GM19025 (cell line): ENCODE measurements around the gene PPP1R26.
"Not testable (repeated sequence)": the region's sequence is repeated elsewhere in the genome, so short reads cannot be mapped to it uniquely, and the experiment has no call there.

ENCODE experiments used
- ATAC-seq: cut with Tn5 transposase; IDR thresholded peaks from one replicate; pipeline ENCODE4 v1.9.1; 2021; ENCODE audit warnings: mild to moderate bottlenecking, low read depth, moderate library complexity; ENCODE audit not compliant: unreplicated experiment

The PPP1R26 gene

DNA sequence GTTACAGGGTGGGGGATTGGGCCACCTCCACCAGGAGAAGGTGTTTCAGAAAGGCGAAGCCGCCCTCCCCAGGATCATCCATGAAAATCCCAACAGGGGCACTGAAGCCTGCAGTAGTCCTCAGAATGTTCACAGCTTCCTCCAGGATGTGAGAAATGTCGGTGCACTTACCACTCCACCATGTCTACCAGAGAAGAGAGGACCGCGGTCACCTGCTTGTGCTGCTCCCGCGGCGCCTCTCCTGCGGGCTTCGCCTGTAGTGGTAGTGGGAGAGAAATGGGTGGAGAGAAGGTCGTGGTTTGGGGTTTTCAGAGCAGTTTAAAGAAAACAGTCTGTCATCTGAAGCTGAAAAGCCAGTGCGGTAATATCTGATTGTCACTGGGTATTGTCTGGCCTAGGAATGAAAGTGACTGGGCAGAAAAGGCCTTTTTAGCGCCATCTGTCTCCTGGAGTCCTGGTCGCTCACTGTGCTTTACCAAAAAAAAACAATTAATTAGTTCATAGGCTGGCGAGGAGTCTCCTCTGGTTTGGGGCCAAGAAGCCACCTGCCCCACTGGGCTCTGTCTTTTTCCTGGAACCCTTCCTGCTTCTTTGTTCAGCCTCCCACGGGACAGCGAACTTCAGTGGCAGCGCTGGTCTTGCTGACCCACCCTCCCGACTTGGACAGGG lies 23.0 kb upstream of the PPP1R26 start:
- no peak for ATAC-seq

DNA sequence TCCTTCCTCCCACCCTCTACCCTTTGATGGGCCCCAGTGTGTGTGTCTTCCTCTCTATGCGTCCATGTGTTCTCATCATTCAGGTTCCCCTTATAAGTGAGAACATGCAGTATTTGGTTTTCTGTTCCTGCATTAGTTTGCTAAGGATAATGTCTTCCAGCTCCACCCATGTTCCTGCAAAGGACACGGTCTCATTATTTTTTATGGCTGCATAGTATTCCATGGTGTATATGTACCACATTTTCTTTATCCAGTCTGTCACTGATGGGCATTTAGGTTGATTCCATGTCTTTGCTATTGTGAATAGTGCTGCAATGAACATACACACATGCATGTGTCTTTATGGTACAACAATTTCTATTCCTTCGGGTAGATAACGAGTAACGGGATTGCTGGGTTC lies 21.1 kb upstream of the PPP1R26 start:
- not testable (repeated sequence) for ATAC-seq

DNA sequence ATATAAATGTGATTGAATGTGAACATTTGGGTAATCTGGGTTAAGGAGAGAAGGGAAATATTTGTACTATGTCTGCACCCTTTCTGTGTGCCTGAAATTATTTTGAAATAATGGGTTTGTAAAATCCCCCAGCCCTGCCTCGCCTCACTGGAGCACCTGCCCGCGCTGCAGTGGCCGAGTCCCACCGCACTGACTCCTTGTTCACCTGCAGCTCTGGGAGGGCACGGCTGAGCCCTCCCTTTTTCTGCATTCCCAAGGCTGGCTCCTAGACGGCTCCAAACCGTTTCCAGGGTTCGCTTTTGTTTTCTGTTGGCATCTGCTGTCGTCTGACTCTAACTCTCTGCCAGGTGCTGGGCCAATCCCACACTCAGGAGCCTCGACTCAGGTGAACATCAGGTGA lies 17.6 kb upstream of the PPP1R26 start:
- no peak for ATAC-seq

DNA sequence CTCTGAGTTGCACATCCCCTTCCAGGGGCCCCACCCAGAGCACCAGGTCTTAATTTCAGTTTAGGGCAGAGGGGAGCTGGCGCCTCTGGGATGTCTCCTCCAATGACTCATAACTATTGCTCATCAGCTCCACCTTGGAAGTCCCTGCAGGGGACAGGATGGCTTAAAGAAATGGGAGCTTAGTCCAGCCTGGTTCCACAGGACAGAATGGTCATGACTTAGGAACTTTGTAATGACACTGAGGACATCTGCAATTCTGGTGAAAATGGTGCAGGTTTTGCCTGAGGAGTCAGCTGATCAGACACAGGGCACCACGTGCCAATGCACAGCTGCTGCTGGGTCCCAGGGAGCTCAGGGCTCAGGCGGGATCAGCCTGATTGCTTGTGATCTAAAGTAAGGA lies 16.4 kb upstream of the PPP1R26 start:
- no peak for ATAC-seq

DNA sequence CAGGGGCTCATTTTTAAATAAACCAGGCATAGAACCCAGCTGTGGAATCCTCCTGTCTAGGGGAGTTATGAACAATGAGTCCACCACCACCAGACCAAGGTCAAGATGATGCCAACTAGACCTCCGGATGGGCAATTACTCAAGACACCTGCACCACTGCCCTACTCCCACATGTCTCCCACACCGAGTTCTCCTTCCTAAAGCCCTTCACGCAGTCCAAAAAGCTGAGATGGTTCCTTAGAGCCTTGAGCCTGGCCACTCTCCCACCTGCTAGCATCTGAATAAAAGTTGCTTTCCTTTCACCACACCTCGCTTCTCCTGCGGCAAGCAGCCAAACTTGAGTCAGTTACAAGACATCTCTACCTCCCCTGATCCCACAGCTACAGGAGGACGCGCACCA lies 15.4 kb upstream of the PPP1R26 start:
- ATAC-seq: no peak

DNA sequence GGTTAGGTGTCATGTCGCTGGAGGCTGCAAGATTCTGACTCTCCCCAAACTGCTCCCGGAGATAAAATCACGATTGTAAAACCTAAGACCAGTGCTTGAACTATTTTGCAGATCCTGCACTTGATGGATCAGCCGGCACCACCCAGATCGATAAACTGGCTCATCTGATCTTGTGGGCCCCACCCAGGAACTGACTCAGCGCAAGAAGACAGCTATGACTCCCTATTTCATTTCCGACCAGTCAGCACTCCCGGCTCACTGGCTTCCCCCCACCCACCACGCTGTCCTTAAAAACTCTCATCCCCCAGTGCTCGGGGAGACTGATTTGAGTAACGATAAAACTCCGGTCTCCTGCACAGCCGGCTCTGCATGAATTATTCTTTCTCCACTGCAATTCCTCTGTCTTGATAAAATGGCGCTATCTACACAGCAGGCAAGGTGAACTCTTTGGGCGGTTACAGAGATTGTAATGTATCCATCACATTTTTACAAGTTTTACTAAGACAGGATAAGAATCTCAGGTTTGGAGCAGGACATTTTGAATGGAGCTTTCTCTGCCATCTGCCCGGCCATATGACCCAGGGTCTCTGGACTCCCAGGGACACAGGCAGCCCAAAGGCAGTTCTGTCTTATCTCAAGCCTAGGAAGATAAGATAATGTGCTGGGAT lies 10.6 kb upstream of the PPP1R26 start:
- no peak for ATAC-seq

DNA sequence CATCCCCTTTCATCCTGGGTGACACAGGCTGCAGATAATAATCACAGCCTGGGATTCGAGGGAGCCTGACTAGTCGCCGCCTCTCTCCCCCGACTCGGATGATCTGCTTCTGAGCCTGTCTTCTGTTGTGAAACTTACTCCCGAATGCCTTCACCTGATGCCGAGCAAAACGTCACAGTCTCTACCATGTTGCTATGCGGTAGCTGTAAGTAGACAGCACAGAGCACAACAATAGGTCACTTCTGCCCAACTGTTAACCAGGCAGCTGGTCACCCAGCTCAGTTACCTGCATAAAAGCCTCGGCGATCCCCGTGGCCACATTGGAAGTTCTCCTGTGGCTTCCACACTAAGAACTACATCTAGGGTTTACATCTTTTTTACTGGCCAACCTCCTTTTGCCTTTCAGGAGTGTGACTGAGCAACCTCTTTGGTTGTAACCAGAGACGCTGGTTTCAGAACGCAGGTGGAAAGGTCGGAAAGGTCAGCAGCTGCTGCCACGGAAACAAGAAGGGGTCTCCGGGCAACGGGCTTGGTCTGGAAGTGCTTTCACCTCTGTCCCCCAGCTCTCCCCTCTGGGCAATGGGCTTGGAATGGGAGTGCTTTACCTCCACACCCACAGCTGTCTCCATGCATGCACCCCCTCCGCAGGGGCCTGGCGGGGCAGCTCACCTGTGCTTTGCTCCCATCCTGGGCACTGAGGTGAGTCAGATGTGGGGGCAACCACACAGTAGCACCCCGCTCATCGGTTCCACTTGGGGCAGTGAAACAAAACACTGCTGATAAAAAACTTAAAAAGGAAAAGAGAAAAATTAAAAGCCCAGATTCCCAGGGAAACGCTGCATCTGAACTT lies 7.6 kb upstream of the PPP1R26 start:
- no peak for ATAC-seq

DNA sequence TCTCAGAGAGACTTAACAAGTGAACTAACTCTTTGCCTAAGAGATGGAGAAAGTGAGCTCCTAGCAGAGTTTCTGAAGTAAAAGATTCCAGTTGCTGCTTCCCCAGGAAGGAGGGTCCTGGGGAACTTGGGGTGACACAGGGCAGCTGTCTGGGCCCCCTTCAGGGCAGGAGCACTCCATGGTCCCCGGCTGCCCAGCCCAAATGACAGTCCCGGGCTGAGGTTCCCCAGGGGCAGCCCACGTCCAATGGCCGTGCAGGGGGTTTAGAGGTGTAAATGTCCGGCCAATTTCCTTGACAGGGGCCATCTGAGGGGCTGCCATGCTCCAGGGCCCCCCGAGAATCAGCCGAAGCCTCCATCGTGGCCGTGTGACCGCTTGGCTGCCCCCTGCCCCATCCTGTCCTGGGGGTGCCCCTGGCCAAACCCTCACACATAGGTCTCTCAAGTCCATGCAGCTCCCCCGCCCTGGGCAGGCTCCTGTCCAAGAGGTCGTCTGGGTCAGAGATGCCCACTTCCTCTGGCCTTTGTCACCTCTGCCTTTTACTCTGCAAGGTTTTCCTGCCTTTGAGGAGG lies 5.5 kb upstream of the PPP1R26 start:
- ATAC-seq: no peak

DNA sequence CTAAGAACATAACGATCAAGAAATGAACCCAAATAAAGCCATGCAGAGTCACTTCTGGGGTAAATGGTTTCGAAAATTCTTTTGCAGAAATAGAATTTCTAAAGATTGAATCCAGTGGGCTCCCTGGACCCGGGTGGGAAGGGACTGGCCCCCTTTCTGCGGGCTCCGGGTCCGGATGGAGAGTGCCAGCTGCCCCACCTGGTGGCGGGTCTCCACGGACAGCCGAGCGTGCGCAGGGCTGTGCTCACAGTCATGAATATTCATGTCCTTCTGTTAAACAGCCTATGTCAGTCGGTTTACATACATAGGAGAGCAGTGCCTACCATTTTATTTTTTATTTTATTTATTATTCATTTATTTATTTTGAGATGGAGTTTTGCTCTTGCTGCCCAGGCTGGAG lies 4.7 kb upstream of the PPP1R26 start:
- no peak for ATAC-seq

DNA sequence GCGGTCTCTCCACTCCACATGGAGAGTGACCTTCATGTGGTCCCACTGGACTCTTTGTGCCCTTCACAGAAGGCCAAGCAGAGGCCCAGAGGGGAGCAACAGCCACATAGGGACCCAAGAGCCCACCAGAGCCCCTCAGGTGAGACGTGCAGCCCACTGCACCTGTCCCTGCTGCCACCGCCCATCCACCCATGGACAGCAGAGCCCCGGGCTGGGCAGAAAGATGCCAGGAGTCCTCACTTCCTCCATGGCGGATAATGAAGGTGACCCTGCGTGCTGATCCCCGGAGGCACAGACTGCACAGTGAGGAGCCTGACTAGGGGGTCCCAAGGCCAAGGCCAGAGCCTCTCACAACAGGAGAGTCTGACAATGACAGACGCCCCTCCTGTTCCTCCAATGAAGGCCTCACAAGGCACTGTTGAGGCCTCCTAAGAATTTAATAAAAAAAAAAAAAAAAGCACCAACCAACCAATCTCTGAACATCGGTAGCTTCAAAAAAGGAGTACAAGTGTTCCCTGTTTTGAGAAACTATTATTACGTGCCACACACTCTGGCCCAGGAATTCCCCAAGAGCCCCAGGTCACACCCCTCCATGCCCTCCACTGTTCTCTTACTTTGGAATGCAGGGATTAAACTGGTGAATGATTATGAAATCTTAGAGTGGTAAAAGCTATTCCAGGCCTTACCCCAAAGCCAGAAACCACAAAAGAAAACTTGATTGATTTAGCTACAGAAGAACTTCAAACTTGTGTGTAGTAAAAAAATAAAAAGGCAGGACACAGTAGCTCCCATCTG lies 2.8 kb upstream of the PPP1R26 start:
- no peak for ATAC-seq

DNA sequence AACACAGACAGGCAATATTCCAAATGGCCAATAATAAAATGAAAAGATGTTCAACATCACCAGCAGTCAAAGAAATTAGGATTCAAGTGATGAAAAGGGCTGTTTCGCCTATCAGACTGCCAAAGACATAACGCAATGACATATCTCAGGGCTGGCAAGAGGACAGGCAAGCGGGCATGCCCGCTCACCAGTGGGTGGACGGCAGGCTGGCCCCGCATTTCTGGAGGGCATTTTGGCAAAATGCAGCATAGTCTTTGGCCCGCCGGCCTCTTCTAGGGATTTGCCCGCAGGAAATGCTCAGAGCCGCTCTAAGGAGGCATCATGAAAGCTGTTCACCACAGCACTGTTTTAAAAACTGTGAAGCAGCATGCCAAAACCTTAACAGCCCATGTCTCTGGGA lies 1.4 kb upstream of the PPP1R26 start:
- ATAC-seq: no peak

DNA sequence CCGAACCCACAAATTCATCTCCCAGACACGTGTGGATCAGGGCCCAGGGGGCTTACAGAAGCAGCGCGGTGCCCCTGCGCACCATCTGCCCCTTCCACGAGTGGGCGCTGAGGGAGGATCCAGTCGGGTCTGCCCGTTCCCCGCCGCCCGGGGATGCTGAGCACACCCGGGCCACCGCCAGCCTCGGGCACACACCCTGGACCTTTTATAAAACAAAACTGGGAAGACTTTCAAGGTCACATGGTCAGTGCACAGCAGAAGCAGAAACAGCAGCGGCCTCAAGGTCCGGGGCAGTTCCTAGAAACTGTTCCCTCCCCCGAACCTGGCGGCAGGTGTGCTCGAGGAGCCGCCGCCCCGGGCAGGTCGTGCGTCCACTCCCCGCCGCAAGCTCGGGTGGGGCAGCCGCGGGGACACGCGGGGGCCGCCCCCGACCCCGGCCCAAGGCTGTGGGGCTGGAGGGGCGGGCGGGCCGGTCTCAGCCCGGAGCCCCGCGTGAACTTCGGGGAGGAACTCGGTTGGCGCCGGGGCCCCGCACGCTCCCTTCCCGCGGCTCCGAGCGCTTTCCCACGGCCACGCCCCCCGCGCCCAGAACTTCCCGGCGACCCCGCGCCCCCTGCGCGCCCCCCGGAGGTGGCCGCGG lies 633 bp upstream of the PPP1R26 start:
- no peak for ATAC-seq

DNA sequence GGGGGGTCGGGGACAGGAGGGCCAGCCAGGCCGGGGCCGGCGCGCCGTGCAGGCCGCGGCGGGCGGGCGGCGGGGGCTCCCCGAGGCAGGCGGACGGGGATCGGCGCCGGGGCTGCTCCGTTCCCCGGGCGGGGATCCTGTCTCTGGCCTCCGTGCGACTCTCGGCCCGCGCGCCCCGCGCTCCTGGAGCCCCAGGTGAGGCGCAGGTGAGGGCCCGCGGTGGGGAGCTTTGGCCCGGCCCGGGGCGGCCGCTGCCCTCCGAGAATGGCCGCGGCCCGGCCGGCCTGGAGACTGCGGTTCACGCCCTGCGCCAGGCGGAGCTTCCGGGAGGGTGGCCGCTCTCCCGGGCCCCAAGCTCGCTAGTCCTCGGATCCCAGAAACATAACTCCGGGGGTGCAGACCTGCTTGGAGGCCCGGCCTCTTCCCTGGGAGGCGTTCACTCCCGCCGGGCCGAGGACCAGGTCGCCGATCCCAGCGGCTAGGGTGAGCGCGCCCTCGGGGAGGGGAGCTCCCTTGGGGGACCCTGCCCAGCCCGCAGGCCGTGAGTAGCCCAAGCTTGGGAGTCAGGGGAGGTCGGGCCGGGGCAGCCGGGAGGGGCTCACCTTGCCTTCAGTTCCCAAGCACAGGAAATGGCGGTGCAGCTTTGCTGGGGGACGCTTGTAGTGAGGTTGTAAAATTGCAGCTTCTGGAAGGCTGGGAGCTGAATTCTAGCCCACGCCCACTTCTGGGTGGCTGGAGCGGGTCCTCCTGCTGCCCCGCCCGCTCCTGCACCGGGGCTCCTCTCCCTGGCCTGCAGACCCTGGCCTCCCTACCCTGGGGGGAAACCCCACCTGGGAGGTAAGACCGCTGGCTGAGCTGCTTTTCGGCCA lies 723 bp downstream of the PPP1R26 start:
- no peak for ATAC-seq

DNA sequence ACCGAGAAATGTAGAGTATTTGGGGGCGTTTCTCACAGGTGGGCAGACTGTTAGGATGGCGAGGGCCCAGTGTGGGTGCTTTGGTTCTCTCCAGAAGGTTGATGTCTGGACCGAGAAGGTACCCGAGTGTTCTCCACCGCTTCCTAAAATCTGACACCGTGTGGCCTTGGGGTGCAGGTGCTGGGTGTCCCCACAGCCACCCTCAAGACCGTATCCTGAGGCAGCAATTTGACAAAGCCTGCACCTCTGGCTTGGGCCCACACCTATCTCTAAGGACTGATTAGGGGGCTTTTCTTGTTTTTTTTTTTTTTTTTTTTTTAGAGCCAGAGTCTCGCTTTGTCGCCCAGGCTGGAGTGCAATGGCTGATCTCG lies 1.3 kb downstream of the PPP1R26 start:
- no peak for ATAC-seq

DNA sequence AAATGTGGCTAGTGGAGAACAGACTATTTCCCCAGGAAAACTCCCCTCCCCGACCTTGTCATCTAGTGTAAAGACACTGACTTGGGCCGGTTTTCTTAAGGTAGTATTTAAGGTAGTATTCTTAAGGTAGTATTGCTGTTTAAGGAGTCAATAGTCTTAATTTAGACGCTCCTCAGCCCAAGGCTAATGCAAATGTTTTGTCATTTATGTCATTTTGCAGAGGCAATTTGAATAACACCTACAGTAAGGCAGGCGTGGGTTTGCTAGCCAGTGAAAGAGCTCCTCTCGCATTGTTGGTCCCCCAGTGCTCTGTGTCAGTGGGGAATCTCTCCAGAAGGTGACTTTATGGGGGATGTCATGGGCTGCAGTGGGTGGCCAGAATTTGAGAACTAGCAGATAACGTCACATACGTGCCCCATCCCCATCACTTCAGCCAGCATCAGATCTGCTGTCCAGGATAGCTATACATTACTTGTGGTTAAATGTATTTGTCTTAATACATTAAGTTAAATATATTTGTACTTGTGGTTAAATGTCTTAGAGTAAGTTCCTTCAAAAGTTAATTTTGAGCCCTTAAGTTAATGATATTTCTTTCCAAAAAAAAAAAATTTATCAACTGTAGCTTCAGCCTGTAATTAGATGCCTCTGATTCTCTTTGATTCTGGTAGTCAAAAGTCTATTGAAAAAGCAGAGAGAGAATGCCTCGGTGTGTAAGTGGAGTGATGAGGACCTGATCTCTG lies 2.6 kb downstream of the PPP1R26 start:
- ATAC-seq: no peak

DNA sequence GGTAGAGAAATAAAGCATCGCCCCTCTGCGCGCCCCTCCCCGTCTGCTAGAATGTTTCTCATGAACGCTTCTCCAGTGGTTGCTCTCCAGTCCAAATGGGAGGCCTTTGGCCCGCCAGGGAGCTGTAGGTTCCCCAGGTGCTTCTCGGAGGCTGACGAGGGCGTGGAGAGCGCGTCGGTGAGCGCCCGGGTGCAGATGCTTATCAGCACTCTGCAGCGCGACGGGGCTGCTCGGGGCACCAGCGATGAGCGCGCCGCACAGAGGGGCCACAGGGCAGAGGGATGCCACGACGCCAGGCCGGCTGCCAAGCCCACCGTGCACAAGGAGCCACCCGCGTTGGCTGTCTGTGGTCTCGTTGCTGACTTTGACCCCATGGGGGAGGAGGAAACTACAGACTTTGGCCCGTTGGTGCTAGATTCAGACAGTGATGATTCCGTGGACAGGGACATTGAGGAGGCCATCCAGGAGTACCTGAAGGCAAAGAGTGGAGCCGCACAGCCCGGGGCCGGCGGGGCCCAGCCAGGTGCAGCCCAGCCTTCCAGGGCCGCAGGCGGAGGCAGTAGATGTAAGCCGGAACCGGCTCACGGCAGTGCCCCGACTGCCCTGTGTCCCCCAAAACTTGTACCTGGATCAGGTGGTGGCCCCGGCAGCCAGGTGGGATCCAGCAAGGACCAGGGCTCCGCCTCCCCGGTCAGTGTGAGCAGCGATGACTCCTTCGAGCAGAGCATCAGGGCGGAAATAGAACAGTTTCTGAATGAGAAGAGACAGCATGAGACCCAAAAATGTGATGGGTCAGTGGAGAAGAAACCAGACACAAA lies 5.1 kb downstream of the PPP1R26 start:
- no peak for ATAC-seq

DNA sequence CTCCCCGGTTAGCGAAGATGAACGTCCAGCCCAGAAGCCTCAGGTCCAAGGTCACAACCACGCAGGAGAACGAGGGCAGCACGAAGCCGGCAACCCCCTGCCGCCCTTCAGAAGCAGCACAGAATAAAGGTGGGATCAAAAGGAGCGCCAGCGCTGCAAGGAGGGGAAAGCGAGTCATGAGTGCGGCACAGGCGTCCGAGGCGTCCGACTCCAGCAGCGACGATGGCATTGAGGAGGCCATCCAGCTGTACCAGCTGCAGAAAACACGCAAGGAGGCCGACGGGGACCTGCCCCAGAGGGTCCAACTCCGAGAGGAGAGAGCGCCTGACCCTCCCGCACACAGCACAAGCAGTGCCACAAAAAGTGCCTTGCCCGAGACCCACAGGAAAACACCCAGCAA lies 5.8 kb downstream of the PPP1R26 start:
- no peak for ATAC-seq

DNA sequence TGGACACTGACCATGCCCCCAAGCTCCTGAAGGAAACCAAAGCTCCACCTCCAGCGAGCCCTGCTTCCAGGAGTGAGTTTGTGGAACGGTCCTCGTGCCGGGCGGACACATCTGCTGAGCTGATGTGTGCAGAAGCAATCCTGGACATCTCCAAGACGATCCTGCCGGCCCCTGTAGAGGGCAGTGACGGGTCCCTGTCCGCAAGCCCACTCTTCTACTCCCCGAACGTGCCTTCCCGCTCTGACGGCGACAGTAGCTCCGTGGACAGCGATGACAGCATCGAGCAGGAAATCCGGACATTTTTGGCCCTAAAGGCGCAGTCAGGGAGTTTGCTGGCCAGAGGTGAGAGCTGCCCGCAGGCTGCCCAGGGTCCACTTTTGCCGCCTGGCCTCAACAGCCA lies 6.2 kb downstream of the PPP1R26 start:
- no peak for ATAC-seq
